K562 (cell line): ENCODE results near the gene ZNF350. TPM values are rescaled to one million over a fixed set of nuclear protein-coding genes. Genes with fewer than 3 reads are reported as not detected.

Source experiments
- ATF3 ChIP-seq, 2 experiments: fragments of 450-650 bp in 1 of 2; sonication (generic) in 1 of 2; formaldehyde crosslinking in 1 of 2; IDR thresholded peaks in 1 of 2; conservative IDR thresholded peaks in 1 of 2; 2 replicates each; pipeline versions ENCODE4 v1.6.1 to v1.8.1; 2016 to 2023; ENCODE audit warnings: mild to moderate bottlenecking in 2 of 2, moderate library complexity in 2 of 2, inconsistent platforms in 1 of 2, missing genetic modification reagents in 1 of 2
- BCLAF1 ChIP-seq, 2 experiments: fragments of 450-650 bp in 1 of 2; IDR thresholded peaks; 2 replicates each; pipeline ENCODE4 v1.6.1; 2011 to 2017; ENCODE audit warnings: low read depth in 2 of 2, antibody characterized with exemption in 1 of 2, borderline replicate concordance in 1 of 2, low read length in 1 of 2, mild to moderate bottlenecking in 1 of 2, mixed read lengths in 1 of 2; ENCODE audit not compliant: control insufficient read depth in 1 of 2
- CBX5 ChIP-seq: IDR thresholded peaks from 2 replicates; pipeline ENCODE4 v1.6.1; 2014; ENCODE audit warnings: low read depth, borderline replicate concordance
- CEBPG ChIP-seq, 3 experiments: fragments of 200-800 bp in 1 of 3; sonication (Bioruptor generic) in 1 of 3; sonication (generic) in 1 of 3; formaldehyde crosslinking in 1 of 3; IDR thresholded peaks in 2 of 3; conservative IDR thresholded peaks in 1 of 3; 2 replicates each; pipeline versions ENCODE4 v1.6.1 to v1.8.0; 2016 to 2022; ENCODE audit warnings: missing compliant biosample characterization in 2 of 3, missing genetic modification characterization in 2 of 3, mild to moderate bottlenecking in 1 of 3, missing genetic modification reagents in 1 of 3
- FOXP4 ChIP-seq: sonication (generic); formaldehyde crosslinking; IDR thresholded peaks from 2 replicates; pipeline ENCODE4 v1.8.0; 2022; ENCODE audit warnings: mild to moderate bottlenecking, missing genetic modification reagents, borderline replicate concordance
- GTF2A2 ChIP-seq: IDR thresholded peaks from 2 replicates; pipeline ENCODE4 v1.6.1; 2016; ENCODE audit warnings: mild to moderate bottlenecking, missing genetic modification characterization, missing compliant biosample characterization
- GTF2B ChIP-seq: IDR thresholded peaks from 2 replicates; pipeline ENCODE4 v1.6.1; 2011; ENCODE audit not compliant: insufficient read length; ENCODE audit errors: extremely low read depth
- NFXL1 ChIP-seq: fragments of 450-650 bp; formaldehyde crosslinking; IDR thresholded peaks from 2 replicates; pipeline ENCODE4 v1.4.0; 2021; ENCODE audit warnings: mild to moderate bottlenecking
- NR4A1 ChIP-seq, 2 experiments: fragments of 250-450 bp in 1 of 2; fragments of 450-650 bp in 1 of 2; sonication (Bioruptor Pico) in 1 of 2; IDR thresholded peaks; 2 replicates each; pipeline versions ENCODE4 v1.4.0 to v1.6.1; 2016 to 2020; ENCODE audit warnings: mild to moderate bottlenecking in 2 of 2, missing compliant biosample characterization in 1 of 2, missing genetic modification characterization in 1 of 2, moderate library complexity in 1 of 2
- SMARCA4 ChIP-seq: fragments of 450-650 bp; IDR thresholded peaks from 2 replicates; pipeline ENCODE4 v1.6.1; 2016
- TEAD2 ChIP-seq: fragments of 450-650 bp; IDR thresholded peaks from 2 replicates; pipeline ENCODE4 v1.6.1; 2016; ENCODE audit warnings: missing genetic modification characterization, control low read depth, missing compliant biosample characterization
- ZNF274 ChIP-seq: IDR thresholded peaks from 2 replicates; pipeline ENCODE4 v1.6.1; 2011; ENCODE audit warnings: low read depth, mild to moderate bottlenecking, low read length, moderate library complexity, borderline replicate concordance
- ZNF280A ChIP-seq: fragments of 450-650 bp; IDR thresholded peaks from 2 replicates; pipeline ENCODE4 v1.6.1; 2018; ENCODE audit warnings: mild to moderate bottlenecking, low read depth; ENCODE audit not compliant: partially characterized antibody
- ZNF766 ChIP-seq: fragments of 200-800 bp; sonication (Bioruptor generic); conservative IDR thresholded peaks from 2 replicates; pipeline ENCODE4 v1.6.1; 2016; ENCODE audit warnings: missing genetic modification characterization, missing compliant biosample characterization
- ZNF780A ChIP-seq: fragments of 250-450 bp; sonication (Bioruptor Pico); IDR thresholded peaks from 2 replicates; pipeline ENCODE4 v1.5.0; 2021; ENCODE audit warnings: mild to moderate bottlenecking
- polyA plus RNA-seq, 8 experiments: library from polyadenylated mRNA; depleted of rRNA in 4 of 8; stranded (reverse) in 5 of 8; unstranded in 3 of 8; fragments of >200 nt; fragmentation: Nextera tagmentation in 2 of 8; fragmentation: Illumina TruSeq in 1 of 8; extraction: Ambion mirVana in 2 of 8; extraction: Trizol in 1 of 8; gene quantifications; 2 replicates each; pipeline versions ENCODE4 v1.2.1 to v1.2.3, GENCODE V29; 2011 to 2014; ENCODE audit warnings: inconsistent platforms in 1 of 8, missing spikeins in 1 of 8
- total RNA-seq, 7 experiments: library from RNA; depleted of rRNA in 6 of 7; stranded (reverse); fragments of >200 nt in 6 of 7; fragmentation: Illumina TruSeq in 2 of 7; extraction: Trizol in 2 of 7; gene quantifications; 2 replicates each; pipeline versions ENCODE4 v1.2.1 to v1.2.3, GENCODE V29; 2011 to 2021; ENCODE audit warnings: low replicate concordance in 1 of 7

ZNF350 gene
- total and polyA plus RNA-seq, 9 of the 15 experiments (the other 6 are each of a cell fraction or from before 2014, with no cell fraction given) = 1.7 to 4.8 (median 2.9) TPM

GRCh38 chr19:52034051-52034728 lies 47.5 kb upstream of the ZNF350 start (continued):
- no peak for TF ChIP-seq BCLAF1 (IDR thresholded peaks at IDR 0.05; ENCODE audit: borderline replicate concordance in 1 of 2, control insufficient read depth in 1 of 2, low read depth in 2 of 2, low read length in 1 of 2)
- no peak for TF ChIP-seq GTF2A2 (tag)
- TF ChIP-seq NFXL1 = no peak
- TF ChIP-seq TEAD2 (tag) = no peak
- TF ChIP-seq CEBPG (CRISPR knock-in tag; IDR thresholded peaks at IDR 0.05) = no peak
- 0 out of 4 replicates have a peak, but pooled peaks of 1 of the 2 experiments have one; percentile 45 for TF ChIP-seq CEBPG (tag; conservative IDR thresholded peaks at IDR 0.05 in 1 of 2, IDR thresholded peaks at IDR 0.05 in 1 of 2)
- TF ChIP-seq CBX5 = 0 out of 2 replicates have a peak, but pooled peaks have one; percentile 54
- no peak for TF ChIP-seq SMARCA4
- TF ChIP-seq ZNF274 = peak; percentile 69; the same call in 1 of the 2 replicates
- TF ChIP-seq ZNF780A (CRISPR knock-in tag) = no peak
- peak; percentile 82 for TF ChIP-seq ZNF280A
- no peak for TF ChIP-seq NR4A1 (CRISPR knock-in tag; IDR thresholded peaks at IDR 0.05)
- TF ChIP-seq NR4A1 (tag; IDR thresholded peaks at IDR 0.05) = no peak
- TF ChIP-seq ATF3 (IDR thresholded peaks at IDR 0.05) = peak; percentile 31; the same call in 1 of the 2 replicates
- no peak for TF ChIP-seq ATF3 (CRISPR knock-in tag; conservative IDR thresholded peaks at IDR 0.05)
- TF ChIP-seq GTF2B = no peak
- no peak for TF ChIP-seq FOXP4 (CRISPR knock-in tag)
- no peak for TF ChIP-seq ZNF766 (CRISPR knock-in tag)
